HCT116 (cell line): ENCODE measurements around the gene DLG2.

Source experiments
- CTCF ChIP-seq, 3 experiments: fragments of 200-600 bp in 1 of 3; sonication (generic) in 1 of 3; IDR thresholded peaks in 2 of 3; conservative IDR thresholded peaks in 1 of 3; 2 replicates each; pipeline ENCODE4 v1.5.1; 2012 to 2017; ENCODE audit warnings: low read depth in 2 of 3, low read length in 2 of 3, antibody characterized with exemption in 1 of 3, borderline replicate concordance in 1 of 3, control low read depth in 1 of 3, mild to moderate bottlenecking in 1 of 3, mixed read lengths in 1 of 3, mixed run types in 1 of 3, moderate library complexity in 1 of 3; ENCODE audit not compliant: insufficient read depth in 1 of 3
- FOSL1 ChIP-seq: IDR thresholded peaks from 2 replicates; pipeline ENCODE4 v1.6.1; 2012; ENCODE audit warnings: low read depth
- POLR2AphosphoS5 ChIP-seq: IDR thresholded peaks from 2 replicates; pipeline ENCODE4 v1.6.1; 2011; ENCODE audit warnings: mild to moderate bottlenecking, low read depth, low read length, moderate library complexity
- REST ChIP-seq: IDR thresholded peaks from 2 replicates; pipeline ENCODE4 v1.6.1; 2012; ENCODE audit warnings: low read depth
- SIN3A ChIP-seq: IDR thresholded peaks from 2 replicates; pipeline ENCODE4 v1.6.1; 2012; ENCODE audit warnings: low read depth
- YY1 ChIP-seq: IDR thresholded peaks from 2 replicates; pipeline ENCODE4 v1.6.1; 2011; ENCODE audit warnings: low read length, low read depth, moderate library complexity, mild to moderate bottlenecking; ENCODE audit not compliant: insufficient replicate concordance; ENCODE audit errors: extremely low read depth
- TF ChIP-seq, protein P1 (sequence below): IDR thresholded peaks from 2 replicates; pipeline ENCODE4 v1.6.1; 2011; ENCODE audit warnings: mild to moderate bottlenecking, low read length, moderate library complexity; ENCODE audit not compliant: insufficient replicate concordance; ENCODE audit errors: extremely low read depth

- TF ChIP-seq CTCF (IDR thresholded peaks at IDR 0.05 in 2 of 3, conservative IDR thresholded peaks at IDR 0.05 in 1 of 3; ENCODE audit: borderline replicate concordance in 1 of 3, insufficient read depth in 1 of 3, low read depth in 2 of 3, low read length in 2 of 3) (peak in 2 of 3 experiments; percentile 59 to 62; a peak in 4 of 6 replicates), POLR2AphosphoS5 (no peak), YY1 (no peak), REST (no peak), SIN3A (no peak), FOSL1 (no peak)
- TF ChIP-seq, protein P1, sequence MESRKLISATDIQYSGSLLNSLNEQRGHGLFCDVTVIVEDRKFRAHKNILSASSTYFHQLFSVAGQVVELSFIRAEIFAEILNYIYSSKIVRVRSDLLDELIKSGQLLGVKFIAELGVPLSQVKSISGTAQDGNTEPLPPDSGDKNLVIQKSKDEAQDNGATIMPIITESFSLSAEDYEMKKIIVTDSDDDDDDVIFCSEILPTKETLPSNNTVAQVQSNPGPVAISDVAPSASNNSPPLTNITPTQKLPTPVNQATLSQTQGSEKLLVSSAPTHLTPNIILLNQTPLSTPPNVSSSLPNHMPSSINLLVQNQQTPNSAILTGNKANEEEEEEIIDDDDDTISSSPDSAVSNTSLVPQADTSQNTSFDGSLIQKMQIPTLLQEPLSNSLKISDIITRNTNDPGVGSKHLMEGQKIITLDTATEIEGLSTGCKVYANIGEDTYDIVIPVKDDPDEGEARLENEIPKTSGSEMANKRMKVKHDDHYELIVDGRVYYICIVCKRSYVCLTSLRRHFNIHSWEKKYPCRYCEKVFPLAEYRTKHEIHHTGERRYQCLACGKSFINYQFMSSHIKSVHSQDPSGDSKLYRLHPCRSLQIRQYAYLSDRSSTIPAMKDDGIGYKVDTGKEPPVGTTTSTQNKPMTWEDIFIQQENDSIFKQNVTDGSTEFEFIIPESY: no peak
These were observed 633.8 kb downstream of the DLG2 start for GRCh38 chr11:84993386-84993785.
